Retina (tissue), 1 donor: ENCODE data around the gene KANSL2.
"Not testable (repeated sequence)": the region's sequence is repeated elsewhere in the genome, so short reads cannot be mapped to it uniquely, and the experiment has no call there.

Source experiments
- DNase-seq: peaks from one replicate; pipeline ENCODE4 v3.0.0-alpha.2; 2016

Gene KANSL2

DNA sequence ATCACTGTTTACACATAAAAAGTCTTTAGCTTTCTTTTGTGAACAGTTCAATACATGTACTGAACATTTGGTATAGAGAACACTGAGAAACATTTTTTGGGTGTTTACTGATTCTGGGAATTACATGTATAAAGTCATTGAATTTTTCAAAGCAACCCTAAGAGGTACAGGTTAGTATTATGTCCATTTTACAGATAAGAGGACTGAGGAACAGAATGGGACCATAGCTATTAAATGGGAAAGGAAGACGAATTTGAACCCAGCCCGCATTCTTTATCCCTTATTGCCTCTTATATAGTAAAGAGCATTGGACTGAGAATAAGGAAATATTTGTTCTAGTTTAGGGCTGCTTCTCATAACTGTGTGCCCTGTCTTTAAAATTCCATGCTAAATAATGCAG is 889 bp upstream of the KANSL2 start:
- DNase-seq: no peak

DNA sequence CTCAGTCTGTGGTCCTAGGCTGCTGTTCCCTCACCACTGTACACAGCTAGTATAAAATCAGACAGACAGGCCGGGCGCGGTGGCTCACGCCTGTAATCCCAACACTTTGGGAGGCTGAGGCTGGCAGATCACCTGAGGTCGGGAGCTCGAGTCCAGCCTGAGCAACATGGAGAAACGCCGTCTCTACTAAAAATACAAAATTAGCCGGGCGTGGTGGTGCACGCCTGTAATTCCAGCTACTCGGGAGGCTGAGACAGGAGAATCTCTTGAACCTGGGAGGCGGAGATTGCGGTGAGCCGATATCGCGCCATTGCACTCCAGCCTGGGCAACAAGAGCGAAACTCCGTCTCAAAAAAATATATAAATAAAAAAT is 481 bp upstream of the KANSL2 start:
- not testable (repeated sequence) for DNase-seq

GRCh38 chr12:48681399-48681709 is 684 bp downstream of the KANSL2 start:
- DNase-seq: no peak

- peak; percentile 8 for DNase-seq
Observed at GRCh38 chr12:48680861-48681260, 1.2 kb downstream of the KANSL2 start.

DNA sequence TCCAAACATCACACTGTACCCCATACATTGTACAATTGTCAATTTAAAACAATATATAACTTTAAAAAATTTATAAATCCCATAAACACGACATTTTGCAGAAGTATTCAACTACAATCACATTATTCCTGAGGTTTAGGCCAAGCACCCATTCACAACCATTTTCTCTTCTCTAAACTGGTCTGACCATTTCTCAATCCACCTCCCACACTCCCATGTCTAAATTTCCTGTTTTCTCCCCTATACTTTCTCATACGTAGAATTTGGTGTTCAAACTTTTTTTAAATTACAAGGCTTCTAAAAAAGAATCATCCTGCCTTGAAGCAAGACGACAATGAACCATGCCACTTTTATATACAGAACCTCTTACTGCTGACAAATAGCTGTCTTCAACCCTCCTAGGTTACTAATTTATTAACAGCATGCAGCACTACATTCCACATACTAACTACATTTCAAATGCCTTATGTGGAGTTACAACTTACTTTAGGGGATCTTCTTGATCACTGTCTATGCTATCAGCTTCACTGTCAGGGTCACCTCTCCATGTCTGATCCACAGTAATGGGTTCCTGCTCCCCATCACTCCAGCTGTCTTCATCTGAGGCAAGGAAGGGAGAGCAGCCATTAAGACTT is 3.4 kb downstream of the KANSL2 start:
- DNase-seq: no peak

GRCh38 chr12:48671231-48671856 is 10.7 kb downstream of the KANSL2 start:
- no peak for DNase-seq

DNA sequence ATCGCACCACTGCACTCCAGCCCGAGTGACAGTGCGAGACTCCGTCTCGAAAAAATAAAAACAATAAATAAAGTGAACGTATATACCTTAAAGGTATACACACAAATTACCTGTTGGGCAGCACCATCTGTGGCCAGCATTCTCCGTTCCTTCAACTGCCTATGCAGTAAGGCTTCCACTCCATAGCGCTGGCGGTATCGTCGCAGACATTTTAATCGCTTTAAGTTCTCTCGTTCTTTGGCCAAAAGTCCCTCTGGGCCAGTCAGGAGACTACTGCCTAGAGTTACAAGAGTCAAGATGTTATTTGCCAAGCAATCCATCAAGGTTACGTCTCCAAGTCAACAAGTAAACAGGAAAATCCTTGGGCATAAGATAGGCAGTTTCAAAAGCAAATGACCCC is 13.0 kb downstream of the KANSL2 start:
- DNase-seq: no peak

DNA sequence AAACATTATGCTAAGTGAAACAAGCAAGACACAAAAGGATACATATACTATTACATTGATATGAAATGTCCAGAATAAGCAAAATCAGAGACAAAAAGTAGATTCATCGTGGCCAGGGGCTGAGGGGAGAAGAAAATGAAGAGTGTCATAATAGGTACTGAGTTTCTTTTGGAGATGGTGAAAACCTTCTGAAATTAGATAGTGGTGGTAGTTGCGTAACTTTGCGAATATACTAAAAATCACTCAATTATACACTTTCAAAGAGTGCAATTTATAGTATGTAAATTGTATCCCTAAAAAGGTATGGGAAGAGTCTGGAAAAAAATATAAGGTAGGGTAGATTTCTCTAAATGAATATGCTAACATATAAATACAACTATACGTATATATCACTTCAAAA is 22.2 kb downstream of the KANSL2 start:
- no peak for DNase-seq

GRCh38 chr12:48651681-48652080 is 30.4 kb downstream of the KANSL2 start:
- no peak for DNase-seq

GRCh38 chr12:48645354-48645753 is 36.7 kb downstream of the KANSL2 start:
- not testable (repeated sequence) for DNase-seq

DNA sequence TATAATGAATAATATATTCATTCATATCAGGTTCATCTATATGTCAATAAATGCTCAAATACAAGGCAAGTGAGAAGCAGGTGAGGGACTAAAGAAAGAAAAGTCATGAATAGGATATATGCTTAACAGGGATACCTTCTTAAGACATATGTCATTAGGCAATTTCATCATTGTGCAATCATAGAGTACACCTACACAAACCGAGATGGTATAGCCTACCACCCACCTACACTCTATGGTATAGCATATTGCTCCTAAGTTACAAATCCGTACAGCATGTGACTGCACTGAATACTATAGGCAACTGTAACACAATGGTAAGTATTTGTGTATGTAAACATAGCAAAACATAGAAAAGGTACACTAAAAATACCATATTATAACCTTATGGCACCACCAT is 39.0 kb downstream of the KANSL2 start:
- no peak for DNase-seq

GRCh38 chr12:48641752-48642555 is 40.1 kb downstream of the KANSL2 start:
- not testable (repeated sequence) for DNase-seq

GRCh38 chr12:48640854-48641253 is 41.2 kb downstream of the KANSL2 start:
- DNase-seq: no peak

DNA sequence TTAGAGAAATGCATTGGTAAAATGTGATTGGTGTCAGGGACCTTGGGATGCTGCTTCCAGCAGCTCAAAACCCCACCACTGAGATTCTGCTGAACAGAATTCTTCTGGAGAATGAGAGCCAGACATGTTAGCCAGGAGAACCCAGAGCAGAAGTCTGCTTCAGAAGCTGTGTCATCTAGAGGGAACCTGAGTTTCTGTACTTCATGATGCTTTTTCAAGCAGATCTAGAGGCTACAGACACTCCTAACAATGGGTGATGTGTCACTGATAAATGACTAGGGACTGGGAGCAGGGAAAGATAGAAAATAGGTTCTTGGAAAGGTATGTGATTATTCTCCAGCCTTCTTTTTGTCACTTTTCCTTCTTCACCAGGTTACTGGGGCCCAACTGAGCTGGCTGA is 41.6 kb downstream of the KANSL2 start:
- no peak for DNase-seq

- no peak for DNase-seq
Observed at GRCh38 chr12:48631071-48631470, 51.0 kb downstream of the KANSL2 start.

GRCh38 chr12:48630346-48630745 is 51.7 kb downstream of the KANSL2 start:
- DNase-seq: no peak

- no peak for DNase-seq
Observed at GRCh38 chr12:48629541-48629940, 52.5 kb downstream of the KANSL2 start.

DNA sequence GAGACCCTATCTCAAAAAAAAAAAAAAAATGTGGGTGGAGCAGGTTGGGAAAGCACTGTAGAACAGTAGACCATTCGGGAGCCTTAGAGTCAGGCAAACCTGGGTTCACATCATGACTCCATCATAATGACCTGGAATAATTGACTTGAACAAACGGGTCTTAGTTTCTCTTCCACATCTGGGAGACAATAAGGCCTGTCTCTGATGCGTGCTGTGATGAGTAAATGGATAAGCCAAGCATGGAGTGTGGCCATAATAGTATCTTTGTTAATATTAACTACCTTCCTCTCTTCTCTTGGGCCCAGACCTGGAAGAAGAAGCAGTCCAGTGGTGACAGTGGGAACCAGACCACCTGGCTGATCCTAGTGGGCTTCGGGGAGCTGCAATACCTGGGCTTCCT is 54.5 kb downstream of the KANSL2 start:
- no peak for DNase-seq

GRCh38 chr12:48622997-48623396 is 59.0 kb downstream of the KANSL2 start:
- DNase-seq: not testable (repeated sequence)

DNA sequence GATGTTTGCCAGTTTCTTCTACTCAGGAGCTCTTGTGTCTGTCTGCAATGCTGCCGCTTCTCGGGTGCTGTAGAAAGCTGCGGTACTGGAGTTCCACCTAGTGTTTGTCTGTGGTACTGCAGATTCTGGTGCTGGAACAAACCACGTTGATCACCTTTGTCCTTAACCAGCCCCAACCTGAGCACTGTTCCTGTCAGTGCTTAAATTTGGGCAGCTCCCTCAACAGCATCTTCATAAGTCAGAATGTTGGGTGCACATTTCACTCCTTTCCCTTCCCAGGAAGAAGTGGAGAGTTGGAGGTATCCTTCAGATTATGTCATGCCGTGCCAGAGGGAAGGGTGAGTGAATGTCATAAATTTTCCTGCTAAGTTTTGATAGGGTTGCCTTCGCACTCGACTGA is 63.5 kb downstream of the KANSL2 start:
- peak; percentile 83 for DNase-seq

DNA sequence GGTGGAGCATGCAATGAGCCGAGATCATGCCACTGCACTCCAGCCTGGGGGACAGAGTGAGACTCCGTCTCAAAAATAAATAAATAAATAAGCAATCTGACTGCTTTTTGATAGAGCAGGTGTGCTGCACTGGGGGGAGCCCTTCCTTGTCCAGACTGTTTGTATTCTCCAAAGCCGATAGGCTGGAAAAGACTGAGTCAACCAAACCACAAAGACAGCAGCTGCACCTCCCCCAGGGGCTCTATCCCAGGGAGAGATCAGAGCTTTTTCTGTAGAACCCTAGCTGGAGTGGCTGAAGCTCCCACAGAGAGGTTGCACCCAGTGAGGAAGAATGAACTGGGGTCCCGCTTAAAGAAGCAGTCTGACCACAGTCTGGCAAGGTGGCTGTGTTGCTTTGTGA is 66.4 kb downstream of the KANSL2 start:
- DNase-seq: no peak

GRCh38 chr12:48613321-48613720 is 68.7 kb downstream of the KANSL2 start:
- no peak for DNase-seq
